GM12891 (cell line): ENCODE measurements around the gene ZNF444.

Experiments used
- DNase-seq: peaks from one replicate; pipeline ENCODE4 v3.0.0; 2011; ENCODE audit warnings: low spot score; ENCODE audit not compliant: insufficient read length
- FAIRE-seq: peaks from 2 replicates; lab custom pipeline; 2011; peaks lifted over from hg19 to GRCh38; lab: Jason Lieb, UNC
- PAX5 ChIP-seq: IDR thresholded peaks from 2 replicates; pipeline ENCODE4 v1.6.1; 2011; ENCODE audit warnings: low read length, moderate library complexity, mild to moderate bottlenecking; ENCODE audit not compliant: insufficient read depth, severe bottlenecking
- POLR2A ChIP-seq: IDR thresholded peaks from 2 replicates; pipeline ENCODE4 v1.6.1; 2011; ENCODE audit warnings: low read depth, low read length, control low read depth
- POLR2AphosphoS5 ChIP-seq: IDR thresholded peaks from 2 replicates; pipeline ENCODE4 v1.6.1; 2011; ENCODE audit warnings: low read depth, low read length, control low read depth
- POU2F2 ChIP-seq: IDR thresholded peaks from 2 replicates; pipeline ENCODE4 v1.6.1; 2011; ENCODE audit warnings: low read depth, mild to moderate bottlenecking, control low read depth, low read length, moderate library complexity
- SPI1 ChIP-seq: IDR thresholded peaks from 2 replicates; pipeline ENCODE4 v1.6.1; 2011; ENCODE audit warnings: low read depth, low read length, control low read depth
- TAF1 ChIP-seq: IDR thresholded peaks from 2 replicates; pipeline ENCODE4 v1.6.1; 2011; ENCODE audit warnings: low read depth, low read length, control low read depth

ZNF444 gene

GRCh38 chr19:56133858-56134653, 7.0 kb upstream of the ZNF444 start:
- no peak for DNase-seq
- no peak for TF ChIP-seq SPI1
- no peak for TF ChIP-seq POLR2AphosphoS5
- no peak for TF ChIP-seq PAX5
- no peak for TF ChIP-seq TAF1
- TF ChIP-seq POLR2A = no peak
- TF ChIP-seq POU2F2 = no peak
- peak; percentile 77 for FAIRE-seq

GRCh38 chr19:56134654-56134921, 6.5 kb upstream of the ZNF444 start:
- no peak for FAIRE-seq
- DNase-seq = no peak

GRCh38 chr19:56136362-56136761, 4.7 kb upstream of the ZNF444 start:
- no peak for DNase-seq
- no peak for FAIRE-seq

More at GRCh38 chr19:56134654-56134921, 6.5 kb upstream of the ZNF444 start:
- TF ChIP-seq POLR2AphosphoS5 (no peak), SPI1 (no peak), POU2F2 (no peak), POLR2A (no peak), TAF1 (no peak), PAX5 (no peak)

GRCh38 chr19:56137405-56137804, 3.7 kb upstream of the ZNF444 start:
- FAIRE-seq (no peak), DNase-seq (no peak)
- no peak for TF ChIP-seq PAX5
- TF ChIP-seq SPI1 = no peak
- no peak for TF ChIP-seq POLR2A
- no peak for TF ChIP-seq TAF1
- no peak for TF ChIP-seq POLR2AphosphoS5
- no peak for TF ChIP-seq POU2F2

More at GRCh38 chr19:56136362-56136761, 4.7 kb upstream of the ZNF444 start:
- no peak for TF ChIP-seq PAX5
- no peak for TF ChIP-seq POU2F2
- TF ChIP-seq TAF1 = no peak
- no peak for TF ChIP-seq POLR2AphosphoS5
- TF ChIP-seq SPI1 = no peak
- TF ChIP-seq POLR2A = no peak

- FAIRE-seq = no peak
- DNase-seq = no peak
- TF ChIP-seq TAF1 (no peak), SPI1 (no peak), POLR2AphosphoS5 (no peak), POLR2A (no peak)
Measured at GRCh38 chr19:56138069-56138468, 3.0 kb upstream of the ZNF444 start.

GRCh38 chr19:56139847-56140582, 1.1 kb upstream of the ZNF444 start:
- TF ChIP-seq POLR2A = no peak
- no peak for FAIRE-seq
- no peak for DNase-seq

GRCh38 chr19:56141417-56141993, 418 bp downstream of the ZNF444 start:
- DNase-seq (no peak), FAIRE-seq (peak; percentile 54)
- TF ChIP-seq POLR2A = peak; percentile 21; the same call in 1 of the 2 replicates
- TF ChIP-seq SPI1 = no peak
- TF ChIP-seq POLR2AphosphoS5 = no peak

- DNase-seq = no peak
- peak; percentile 13 for FAIRE-seq
Measured at GRCh38 chr19:56142087-56142787, 1.1 kb downstream of the ZNF444 start.

GRCh38 chr19:56142897-56143434, 1.9 kb downstream of the ZNF444 start:
- no peak for DNase-seq
- no peak for FAIRE-seq
- TF ChIP-seq POU2F2 (no peak), POLR2AphosphoS5 (no peak), SPI1 (no peak), TAF1 (no peak), PAX5 (no peak), POLR2A (no peak)

More at GRCh38 chr19:56142087-56142787, 1.1 kb downstream of the ZNF444 start:
- TF ChIP-seq TAF1 = no peak
- TF ChIP-seq SPI1 = no peak
- no peak for TF ChIP-seq PAX5
- no peak for TF ChIP-seq POLR2AphosphoS5
